Fibroblast of the conjunctiva (primary cell): ENCODE measurements around the gene UBE2G2.

Experiments used
- DNase-seq: peaks from one replicate; pipeline ENCODE4 v3.0.0-alpha.2; 2010; ENCODE audit warnings: low read depth

UBE2G2 gene

DNA sequence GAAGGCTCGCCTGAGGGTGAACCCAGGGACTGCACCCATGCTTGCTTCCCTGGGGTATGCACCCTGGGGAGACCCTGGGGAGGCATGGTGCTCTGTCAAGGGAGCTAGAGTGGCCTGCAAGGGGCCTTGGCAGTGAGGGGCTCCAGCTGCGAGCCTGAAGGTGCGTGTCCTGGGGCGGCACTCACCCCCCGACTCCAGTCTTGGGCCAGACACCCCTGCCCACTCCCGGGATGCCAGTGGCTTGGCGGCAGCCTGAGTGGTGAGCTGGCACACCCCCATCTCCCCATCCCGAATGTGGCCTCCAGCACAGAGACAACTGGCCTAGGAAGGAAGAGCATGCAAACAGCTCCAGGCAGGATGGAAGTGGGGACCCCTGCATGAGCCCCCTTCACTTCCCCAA is 13.6 kb upstream of the UBE2G2 start:
- DNase-seq: no peak

DNA sequence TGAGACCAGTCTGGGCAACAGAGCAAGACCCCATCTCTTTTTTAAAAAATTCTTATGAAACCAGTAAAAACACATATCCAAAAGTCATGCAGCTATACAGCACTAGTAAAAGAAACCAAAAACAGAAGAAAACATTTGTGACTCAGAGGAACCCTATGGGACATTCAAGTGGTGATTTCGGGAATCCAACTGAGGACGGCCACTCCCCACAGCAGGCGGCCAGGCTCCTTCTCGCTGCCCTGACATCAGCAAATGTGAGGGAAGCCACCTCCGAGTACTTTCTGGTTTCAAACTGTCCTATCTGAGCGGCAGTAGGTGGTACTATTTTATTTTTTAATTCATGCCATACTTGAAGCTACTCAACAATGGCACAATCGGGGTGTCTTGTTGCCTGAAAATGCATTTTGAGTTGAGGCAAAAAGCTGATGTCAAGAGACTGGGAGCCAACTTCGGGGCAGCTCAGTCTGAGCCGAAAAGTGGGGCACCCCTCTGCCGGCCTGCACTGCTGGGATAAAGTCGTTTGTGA is 12.9 kb upstream of the UBE2G2 start:
- DNase-seq: no peak

DNA sequence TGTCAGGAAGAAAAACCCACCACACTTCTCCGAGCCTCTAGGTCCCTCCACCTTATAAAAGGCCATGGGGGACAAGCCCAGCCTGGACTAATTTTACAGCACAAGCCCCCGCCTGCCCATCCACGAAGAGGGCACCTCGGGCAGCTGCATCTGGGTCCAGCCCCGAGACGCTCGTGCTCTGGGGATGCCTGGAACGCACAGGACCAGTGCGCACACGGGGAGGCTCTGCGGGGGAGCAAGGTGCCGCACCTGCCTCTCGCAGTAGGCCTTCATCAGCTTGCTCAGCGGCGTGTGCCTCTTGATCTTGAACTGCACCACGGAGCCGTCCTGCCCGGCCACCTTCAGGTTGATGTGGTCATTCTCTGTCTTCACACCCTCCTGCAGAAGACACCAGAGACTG is 12.1 kb upstream of the UBE2G2 start:
- DNase-seq: no peak

DNA sequence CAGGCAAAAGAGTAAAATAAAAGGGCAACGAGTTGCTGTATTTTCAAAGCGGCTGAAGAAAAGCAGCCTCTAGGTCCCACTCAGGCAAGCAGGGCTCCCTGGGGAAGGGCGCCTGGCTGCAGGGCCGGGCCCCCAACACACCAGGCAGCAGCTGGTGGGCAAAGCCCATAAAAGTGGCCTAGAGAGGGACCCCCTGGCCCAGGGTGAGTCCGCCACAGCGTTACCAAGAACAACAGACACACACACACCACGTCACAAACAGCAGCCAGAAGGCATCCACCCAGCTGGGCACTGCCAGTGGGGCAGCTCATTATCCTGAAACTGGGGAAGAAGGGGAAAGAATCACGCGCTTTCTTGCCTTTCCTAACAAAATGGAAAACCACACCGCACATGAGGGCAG is 11.5 kb upstream of the UBE2G2 start:
- DNase-seq: no peak

DNA sequence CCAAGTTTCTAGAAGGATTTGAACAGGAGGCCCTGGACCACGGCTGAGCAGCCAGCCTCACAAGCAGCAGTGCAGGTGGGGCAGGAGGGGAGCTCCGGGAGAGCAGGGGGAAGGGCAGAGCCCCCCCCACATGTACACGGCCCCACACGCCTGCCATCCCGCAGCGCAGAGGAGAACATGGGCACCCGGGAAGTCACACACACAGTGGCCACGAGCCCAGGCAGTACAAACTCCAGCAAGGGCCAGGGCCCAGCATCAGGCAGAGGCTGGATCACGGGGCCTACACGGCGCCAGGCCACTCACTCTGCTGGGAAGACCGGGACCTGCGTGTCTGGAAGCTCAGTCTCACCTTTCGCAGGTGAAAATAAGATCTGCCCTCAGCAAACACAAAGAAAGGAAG is 11.0 kb upstream of the UBE2G2 start:
- no peak for DNase-seq

DNA sequence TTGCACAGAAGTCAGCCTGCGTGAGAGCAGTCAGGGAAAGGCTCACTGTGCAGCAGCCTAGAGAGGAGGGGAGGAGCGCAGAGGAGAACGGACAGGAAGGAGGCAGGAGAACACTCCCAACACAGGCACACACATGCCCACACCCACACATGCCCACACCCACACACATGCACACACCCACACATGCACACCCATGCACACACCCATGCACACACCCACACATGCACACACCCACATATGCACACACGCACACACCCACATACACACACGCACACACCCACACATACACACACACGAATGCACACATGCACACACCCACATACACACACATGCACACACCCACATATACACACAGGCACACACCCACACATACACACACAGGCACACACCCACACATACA is 9.2 kb upstream of the UBE2G2 start:
- no peak for DNase-seq

DNA sequence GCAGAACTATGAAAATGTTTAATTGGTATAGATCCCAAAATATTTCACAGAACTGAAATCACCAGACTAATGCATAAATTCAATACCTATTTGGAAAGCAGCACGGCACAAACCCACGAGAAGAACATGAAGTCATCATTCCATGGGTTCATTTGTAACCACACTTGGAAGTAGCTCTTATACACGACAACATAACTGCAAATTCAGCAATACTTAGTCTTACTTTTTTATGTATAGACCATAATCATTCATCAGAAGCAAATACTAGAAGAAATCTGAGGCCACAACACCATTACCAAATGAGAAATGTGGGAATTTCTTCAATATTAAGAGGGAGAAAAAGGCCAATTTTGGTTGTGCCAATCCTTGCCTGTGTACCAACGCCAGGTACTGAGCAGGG is 4.2 kb upstream of the UBE2G2 start:
- no peak for DNase-seq

DNA sequence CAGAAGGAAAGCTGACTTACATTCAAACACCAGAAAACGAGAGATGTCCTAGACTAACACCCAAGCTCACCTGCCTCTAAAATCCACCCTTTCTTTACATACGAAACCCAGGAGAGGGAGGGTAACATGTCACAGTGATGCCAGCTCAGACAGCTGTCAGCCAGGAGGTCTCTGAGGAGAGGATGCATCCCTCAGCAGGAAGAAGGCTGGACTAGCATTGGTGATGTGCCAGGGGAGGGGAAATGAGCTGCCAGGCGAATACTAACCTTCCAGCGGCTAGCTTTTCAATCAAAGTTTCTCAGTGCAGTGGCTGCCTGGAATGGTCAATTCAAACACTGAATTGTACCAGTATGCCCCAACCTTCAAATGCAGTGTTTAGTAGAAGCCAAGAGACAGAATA is 3.6 kb upstream of the UBE2G2 start:
- no peak for DNase-seq

DNA sequence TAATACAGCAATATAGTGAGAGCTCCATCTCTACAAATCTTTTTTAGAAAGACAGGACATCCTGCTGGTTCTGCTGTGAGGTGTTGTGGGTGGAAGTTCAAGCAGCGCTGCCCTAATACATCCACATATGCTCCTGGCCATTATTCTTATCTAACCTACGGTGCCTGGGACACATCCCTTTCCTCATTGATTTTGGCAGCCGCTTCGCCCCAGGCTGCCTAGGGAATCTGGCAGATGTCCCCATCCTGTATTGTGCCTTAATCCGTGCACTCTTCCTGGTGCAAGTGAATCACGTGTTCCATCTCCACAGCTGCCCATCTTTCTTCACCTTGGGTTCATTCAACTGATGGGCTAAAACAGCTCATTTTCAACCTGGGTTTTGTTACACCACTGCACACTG is 3.1 kb upstream of the UBE2G2 start:
- DNase-seq: no peak

DNA sequence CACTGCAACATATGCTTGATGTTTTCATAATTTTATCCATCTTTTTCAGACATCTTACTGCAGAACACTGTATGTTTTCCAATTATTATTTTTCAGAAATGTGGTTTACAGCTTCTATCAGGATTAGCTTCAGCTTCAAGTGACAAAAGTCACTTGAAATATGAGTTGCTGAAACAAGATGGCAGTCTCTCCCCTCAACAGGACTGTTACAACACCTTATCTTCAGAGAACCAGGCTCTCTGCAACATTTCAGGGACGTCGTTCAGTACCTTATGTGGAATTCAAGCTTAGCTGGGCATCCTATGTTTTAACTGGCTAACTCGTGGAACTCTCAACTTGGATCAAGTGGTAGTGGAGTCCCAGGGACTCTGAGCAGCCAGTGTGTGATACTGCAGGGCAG is 2.0 kb upstream of the UBE2G2 start:
- no peak for DNase-seq

DNA sequence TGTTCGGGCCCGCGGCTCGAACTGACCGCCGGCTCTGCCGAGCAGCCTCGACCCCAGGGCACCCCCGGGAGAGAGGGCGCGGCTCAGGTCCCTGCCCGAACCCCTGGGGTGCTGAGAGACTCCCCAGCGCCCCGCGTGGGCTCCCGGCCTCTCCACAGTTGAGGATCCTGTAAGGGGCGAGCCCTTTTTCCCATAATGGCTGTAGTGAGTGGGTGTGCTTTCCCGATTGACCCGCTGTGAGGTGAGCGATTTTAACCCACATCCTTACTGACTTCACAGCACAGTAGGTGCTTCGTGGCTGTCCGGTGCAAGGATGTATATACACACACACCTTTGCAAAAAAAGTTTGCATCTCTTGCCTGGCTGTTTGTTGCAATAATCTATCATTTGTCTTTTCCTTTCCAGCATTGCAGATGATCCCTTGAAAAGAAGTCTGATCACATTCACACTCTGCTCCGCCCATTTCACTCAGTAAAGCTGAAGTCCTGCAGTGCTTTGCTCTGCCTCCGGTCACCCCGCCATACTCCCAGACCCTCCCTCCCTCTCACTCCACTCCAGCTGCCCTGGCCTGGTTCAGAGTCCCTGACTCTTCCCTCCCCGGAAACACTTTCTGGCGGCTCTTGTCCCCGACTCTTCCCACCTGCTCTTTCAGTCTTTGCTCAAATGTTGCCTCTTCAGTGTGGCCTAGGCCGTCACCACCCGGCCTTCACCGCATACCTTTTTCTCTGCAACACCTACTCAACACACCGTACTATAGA is 955 bp upstream of the UBE2G2 start:
- no peak for DNase-seq

DNA sequence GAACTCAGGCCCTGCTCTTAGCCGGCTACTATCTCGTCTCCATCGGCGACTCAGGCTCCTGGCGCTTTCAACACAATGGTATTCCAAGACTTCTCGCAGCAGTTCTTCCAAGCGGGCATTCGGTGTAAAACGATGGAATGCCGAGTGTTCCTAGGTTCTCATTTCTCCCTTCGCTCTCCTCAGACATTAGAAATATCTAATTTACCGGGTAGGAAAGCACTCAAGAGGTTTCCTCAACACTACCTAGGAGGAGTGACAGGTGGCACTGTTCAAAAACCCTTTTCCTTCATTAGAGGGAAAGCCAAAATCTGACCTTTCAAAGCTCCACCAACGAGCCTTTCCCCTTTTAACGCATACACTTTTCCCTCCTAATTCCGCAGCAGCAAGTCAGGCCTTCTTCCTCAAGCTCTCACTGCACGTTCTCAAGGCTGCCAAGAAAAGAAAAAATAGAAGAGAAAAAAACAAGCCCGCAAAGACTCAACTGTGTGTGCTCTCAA is 601 bp downstream of the UBE2G2 start:
- DNase-seq: no peak

DNA sequence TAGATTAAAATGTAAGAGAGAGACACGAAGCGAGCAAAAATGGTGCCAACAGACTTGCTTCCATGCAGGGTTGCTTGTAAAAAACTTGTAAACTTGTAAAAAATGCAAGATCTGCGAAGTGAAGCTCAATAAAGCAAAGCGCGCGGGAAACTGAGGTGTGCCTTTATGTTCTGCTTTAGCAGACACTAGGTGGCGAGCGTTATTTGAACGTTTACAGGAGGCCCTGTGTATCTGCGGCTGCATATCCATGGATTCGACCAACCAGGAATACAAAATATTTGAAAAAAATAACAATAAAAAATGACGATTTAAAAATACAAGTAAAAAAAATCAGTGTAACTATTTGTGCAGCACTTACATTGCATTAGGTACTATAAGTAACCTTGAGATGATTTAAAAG is 1.5 kb downstream of the UBE2G2 start:
- peak; percentile 28 for DNase-seq

DNA sequence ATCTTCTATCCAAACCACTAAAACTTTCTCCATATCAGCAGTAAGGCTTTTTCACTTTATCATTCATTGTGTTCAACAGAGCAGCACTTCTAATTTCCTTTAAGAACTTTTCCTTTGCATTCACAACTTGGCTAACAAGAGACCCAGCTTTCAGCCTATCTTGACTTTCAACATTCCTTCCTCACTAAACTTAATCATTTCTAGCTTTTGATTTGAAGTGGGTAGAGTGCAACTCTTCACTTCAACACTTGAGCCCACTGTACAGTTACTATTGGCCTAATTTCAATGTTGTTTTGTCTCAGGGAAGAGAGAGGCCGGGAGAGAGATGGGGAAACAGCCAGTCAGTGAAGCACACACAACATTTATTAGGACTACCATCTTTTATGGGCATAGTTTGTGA is 2.0 kb downstream of the UBE2G2 start:
- DNase-seq: no peak

DNA sequence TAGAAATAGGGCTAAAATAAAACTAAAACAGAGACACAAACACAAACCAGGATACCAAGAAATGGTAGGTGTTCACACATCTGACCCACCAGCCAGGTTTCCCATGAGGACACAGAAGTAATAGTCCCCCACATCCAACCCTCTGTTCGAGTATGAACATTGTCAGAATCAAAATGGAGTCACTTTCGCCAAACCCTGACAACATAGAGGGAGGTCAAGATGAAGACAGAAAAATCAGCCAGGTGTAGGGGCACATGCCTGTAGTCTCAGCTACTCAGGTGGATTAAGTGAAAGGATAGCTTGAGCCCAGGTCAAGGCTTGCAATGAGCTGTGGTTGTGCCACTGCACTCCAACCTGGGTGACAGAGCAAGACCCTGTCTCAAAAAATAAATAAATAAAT is 3.8 kb downstream of the UBE2G2 start:
- no peak for DNase-seq

DNA sequence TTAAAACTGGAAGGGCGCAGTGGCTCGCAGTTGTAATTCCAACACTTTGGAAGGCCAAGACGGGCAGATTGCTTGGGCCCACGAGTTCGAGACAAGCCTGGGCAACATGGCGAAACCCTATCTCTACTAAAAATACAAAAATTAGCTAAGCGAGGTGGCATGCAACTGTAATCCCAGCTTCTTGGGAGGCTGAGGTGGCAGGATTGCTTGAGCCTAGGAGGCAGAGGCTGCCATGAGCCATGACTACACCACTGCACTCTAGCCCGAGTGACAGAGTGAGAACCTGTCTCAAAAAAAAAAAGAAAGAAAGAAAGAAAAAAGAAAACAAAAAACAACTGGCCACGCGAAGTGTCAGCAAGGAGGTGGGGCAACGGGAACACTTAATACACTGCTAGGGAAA is 6.3 kb downstream of the UBE2G2 start:
- DNase-seq: no peak

DNA sequence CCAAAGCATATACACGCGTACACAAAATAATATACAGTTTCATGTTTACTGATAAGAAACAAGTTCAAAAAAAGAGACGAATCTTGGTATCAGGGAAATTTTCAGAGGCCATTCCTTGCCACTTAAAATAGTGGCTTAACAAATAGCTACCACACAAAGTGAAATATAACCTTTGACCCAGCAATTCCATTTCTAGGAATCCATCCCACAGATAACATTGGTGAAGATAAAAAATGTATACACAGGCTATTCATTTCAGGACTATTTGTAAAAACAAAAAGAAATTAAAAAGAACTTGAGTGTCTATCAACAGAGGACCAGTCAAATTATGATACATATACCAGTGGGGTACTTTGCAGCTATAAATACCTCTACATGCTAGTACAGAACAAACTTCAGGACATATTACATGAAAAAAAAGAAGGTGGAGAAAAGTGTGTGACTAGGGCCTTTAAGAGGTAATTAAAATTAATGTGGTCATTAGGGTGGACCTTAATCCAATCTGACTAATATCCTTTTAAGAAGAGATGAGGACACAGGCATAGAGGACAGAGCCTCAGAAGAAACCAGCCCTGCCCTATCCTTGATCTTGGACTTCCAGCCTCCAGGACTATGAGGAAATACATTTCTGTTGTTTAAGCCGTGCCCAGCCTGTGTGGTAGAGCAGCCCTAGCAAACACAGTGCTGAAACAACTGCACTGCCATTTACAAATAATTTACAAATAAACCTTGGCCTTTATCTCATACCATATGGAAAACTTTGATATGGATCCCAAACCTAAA is 7.8 kb downstream of the UBE2G2 start:
- no peak for DNase-seq

DNA sequence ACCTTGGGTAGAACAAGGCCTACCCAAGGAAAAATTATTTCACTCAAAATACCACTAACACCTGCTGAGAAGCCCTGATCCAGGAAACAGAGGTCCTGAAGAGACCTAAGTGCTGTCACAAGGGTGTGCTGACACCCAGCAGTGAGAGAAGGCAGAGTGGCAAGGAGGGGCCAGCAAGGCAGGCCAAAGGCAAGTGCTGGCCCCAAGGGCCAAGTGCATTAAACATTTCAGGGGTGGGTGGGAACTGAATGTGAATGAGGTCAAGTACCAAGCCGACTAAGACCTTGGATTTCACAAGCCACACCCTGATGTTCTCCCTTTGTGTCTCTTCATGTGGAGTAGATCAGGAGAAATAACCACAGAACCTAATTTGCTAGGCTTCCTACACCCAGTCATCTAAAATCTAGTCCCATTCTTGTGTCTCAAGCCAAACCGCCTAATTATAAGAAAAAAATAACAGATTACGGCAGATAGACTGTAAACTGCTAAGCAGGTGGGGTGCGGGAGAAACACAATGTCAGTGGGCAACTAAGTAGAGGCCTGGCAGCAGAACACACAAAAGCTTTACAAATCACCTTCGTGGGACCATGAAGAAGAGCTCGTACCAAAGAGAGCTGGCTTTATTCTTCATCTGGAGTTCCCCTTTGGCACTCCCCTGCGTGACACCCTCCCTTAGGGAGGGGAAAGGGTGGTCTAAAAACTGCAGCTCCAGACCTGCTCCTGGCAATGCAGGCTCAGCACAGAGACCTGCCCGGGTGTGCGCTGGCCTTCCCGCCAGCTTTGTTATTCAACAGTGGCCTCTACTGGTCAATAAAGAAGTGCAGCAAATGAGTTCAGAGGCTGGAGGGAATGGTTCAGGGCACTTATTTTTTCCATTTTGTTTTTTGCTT is 8.7 kb downstream of the UBE2G2 start:
- peak; percentile 34 for DNase-seq

DNA sequence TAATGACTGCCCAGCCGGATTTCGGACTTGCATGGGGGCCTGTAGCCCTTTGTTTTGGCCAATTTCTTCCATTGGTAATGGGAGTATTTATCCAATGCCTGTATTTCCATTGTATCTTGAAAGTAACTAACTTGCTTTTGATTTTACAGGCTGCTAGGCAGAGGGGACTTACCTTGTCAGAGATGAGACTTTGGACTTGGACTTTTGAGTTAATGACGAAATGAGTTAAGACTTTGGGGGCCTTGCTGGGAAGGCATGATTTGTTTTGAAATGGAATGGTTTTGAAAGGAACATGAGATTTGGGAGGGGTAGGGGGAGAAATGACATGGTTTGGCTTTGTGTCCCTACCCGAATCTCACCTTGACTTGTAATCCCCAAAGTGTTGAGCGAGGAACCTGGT is 9.6 kb downstream of the UBE2G2 start:
- no peak for DNase-seq

DNA sequence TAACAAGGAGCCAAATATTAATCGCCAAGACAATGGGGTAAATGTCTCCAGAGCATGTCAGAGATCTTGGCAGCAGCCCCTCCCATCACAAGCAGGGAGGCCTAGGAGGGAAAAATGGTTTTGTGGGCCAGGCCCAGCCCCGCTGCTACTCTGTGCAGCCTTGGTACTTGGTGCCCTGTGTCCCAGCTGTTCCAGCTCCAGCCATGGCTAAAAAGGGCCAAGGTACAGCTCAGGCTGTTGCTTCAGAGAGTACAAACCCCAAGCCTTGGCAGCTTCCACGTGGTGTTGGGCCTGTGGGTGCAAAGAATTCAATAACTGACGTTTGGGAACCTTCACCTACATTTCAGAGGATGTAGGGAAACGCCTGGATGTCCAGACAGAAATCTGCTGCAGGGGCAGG is 10.4 kb downstream of the UBE2G2 start:
- no peak for DNase-seq

DNA sequence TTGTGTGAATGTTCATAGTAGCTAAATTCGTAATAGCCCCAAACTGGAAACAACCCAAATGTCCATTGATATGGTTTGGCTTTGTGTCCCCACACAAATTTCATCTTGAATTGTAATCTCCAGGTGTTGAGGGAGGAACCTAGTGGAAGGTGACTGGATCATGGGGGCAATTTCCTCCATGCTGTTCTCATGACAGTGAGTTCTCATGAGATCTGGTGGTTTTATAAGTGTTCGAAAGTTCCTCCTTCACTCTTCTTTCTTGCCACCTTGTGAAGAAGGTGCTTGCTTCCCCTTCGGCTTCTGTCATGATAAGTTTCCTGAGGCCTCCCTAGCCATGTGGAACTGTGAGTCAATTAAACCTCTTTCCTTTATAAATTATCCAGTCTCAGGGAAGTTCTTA is 11.3 kb downstream of the UBE2G2 start:
- no peak for DNase-seq

DNA sequence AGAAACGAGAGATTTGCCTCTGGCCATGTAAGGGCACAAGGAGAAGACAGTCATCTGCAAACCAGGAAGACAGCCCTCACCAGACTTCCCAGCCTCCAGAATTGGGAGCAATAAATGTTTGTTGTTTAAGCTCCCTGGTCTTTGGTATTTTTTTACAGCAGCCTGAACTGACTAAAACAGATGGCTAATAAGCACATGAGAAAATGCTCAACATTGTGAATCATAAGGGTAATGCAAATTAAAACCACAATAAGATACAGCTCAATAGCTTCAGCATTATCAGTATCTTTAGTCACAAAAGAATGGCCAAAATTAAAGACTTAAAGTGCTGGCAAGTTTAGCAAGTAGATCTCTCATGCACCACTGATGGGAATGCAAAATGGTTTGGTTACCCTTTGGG is 11.7 kb downstream of the UBE2G2 start:
- no peak for DNase-seq
